Sigmoid colon (tissue), 3 donors: Measurements from ENCODE around the gene ALG9.

Experiments
- POLR2A ChIP-seq, 2 donors: fragments of 450-650 bp; IDR thresholded peaks; one replicate each; pipeline ENCODE4 v1.6.1; 2016; ENCODE audit warnings: antibody characterized with exemption in 2 of 2, mild to moderate bottlenecking in 2 of 2, moderate library complexity in 2 of 2
- TF ChIP-seq, protein P1 (sequence below), 4 experiments: fragments of 450-650 bp in 3 of 4; fragments of 200-600 bp in 1 of 4; IDR thresholded peaks; one replicate each; pipeline ENCODE4 v1.5.1; 2016 to 2019; ENCODE audit warnings: antibody characterized with exemption in 4 of 4, mild to moderate bottlenecking in 3 of 4, moderate library complexity in 2 of 4

DNA sequence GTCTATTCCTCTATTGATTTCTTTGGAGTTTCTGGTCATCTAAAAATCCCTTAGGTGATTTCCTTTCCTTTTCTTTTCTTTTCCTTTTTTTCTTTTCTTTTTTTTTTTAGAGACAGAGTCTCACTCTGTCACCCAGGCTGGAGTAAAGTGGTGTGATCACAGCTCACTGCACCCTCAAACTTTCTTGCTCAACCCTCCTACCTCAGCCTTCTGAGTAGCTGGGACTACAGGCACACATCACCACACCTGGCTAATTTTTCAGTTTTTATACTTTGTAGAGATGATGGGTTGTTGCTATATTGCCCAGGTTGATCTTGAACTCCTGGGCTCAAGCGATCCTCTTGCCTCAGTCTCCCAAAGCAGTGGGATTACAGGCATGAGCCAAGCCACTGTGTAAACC lies 45.4 kb upstream of the ALG9 start:
- TF ChIP-seq, protein P1, sequence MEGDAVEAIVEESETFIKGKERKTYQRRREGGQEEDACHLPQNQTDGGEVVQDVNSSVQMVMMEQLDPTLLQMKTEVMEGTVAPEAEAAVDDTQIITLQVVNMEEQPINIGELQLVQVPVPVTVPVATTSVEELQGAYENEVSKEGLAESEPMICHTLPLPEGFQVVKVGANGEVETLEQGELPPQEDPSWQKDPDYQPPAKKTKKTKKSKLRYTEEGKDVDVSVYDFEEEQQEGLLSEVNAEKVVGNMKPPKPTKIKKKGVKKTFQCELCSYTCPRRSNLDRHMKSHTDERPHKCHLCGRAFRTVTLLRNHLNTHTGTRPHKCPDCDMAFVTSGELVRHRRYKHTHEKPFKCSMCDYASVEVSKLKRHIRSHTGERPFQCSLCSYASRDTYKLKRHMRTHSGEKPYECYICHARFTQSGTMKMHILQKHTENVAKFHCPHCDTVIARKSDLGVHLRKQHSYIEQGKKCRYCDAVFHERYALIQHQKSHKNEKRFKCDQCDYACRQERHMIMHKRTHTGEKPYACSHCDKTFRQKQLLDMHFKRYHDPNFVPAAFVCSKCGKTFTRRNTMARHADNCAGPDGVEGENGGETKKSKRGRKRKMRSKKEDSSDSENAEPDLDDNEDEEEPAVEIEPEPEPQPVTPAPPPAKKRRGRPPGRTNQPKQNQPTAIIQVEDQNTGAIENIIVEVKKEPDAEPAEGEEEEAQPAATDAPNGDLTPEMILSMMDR (IDR thresholded peaks at IDR 0.05) = no peak
- TF ChIP-seq POLR2A (IDR thresholded peaks at IDR 0.05) = no peak
